HG03196 (cell line): ENCODE data around the gene ENGASE.

Experiments
- ATAC-seq: cut with Tn5 transposase; IDR thresholded peaks from one replicate; pipeline ENCODE4 v1.9.1; 2021; ENCODE audit not compliant: unreplicated experiment

The ENGASE gene

GRCh38 chr17:79135011-79135410 lies 60.4 kb downstream of the ENGASE start:
- no peak for ATAC-seq

- ATAC-seq = no peak
Observed at GRCh38 chr17:79135628-79136405, 61.2 kb downstream of the ENGASE start.
